K562 (cell line): ENCODE results near the gene YBX2. TPM values are rescaled to one million over a fixed set of nuclear protein-coding genes. Genes with fewer than 3 reads are reported as not detected.
A peak's percentile ranks its signal among the peaks of the same experiment; 100 is the strongest.

Source experiments
- DACH1 ChIP-seq: fragments of 450-650 bp; IDR thresholded peaks from 2 replicates; pipeline ENCODE4 v1.6.1; 2018; ENCODE audit not compliant: partially characterized antibody
- ELF2 ChIP-seq: fragments of 250-450 bp; sonication (Bioruptor Pico); IDR thresholded peaks from 2 replicates; pipeline ENCODE4 v1.5.0; 2021; ENCODE audit warnings: mild to moderate bottlenecking
- FOXP1 ChIP-seq: sonication (generic); formaldehyde crosslinking; IDR thresholded peaks from 2 replicates; pipeline ENCODE4 v1.8.0; 2022; ENCODE audit warnings: mild to moderate bottlenecking, missing genetic modification reagents
- HCFC1 ChIP-seq: IDR thresholded peaks from 2 replicates; pipeline ENCODE4 v1.6.1; 2012; ENCODE audit warnings: low read depth, low read length, improper control_type of control experiment
- HMG20A ChIP-seq: fragments of 450-650 bp; formaldehyde crosslinking; conservative IDR thresholded peaks from 2 replicates; pipeline ENCODE4 v1.4.0; 2020; ENCODE audit warnings: mild to moderate bottlenecking, mixed read lengths
- MAFK ChIP-seq: IDR thresholded peaks from 2 replicates; pipeline ENCODE4 v1.6.1; 2011; ENCODE audit warnings: low read length, improper control_type of control experiment
- NCOR1 ChIP-seq: fragments of 450-650 bp; IDR thresholded peaks from 2 replicates; pipeline ENCODE4 v1.6.1; 2016; ENCODE audit warnings: mild to moderate bottlenecking, moderate library complexity
- NEUROD1 ChIP-seq: fragments of 150-350 bp; IDR thresholded peaks from 2 replicates; pipeline ENCODE4 v1.6.1; 2014; ENCODE audit warnings: borderline replicate concordance, low read length, low read depth; ENCODE audit not compliant: partially characterized antibody
- NFE2L1 ChIP-seq: fragments of 450-650 bp; IDR thresholded peaks from 2 replicates; pipeline ENCODE4 v1.6.1; 2016; ENCODE audit warnings: missing genetic modification characterization, low read depth, mild to moderate bottlenecking, missing compliant biosample characterization, moderate library complexity, borderline replicate concordance
- NFRKB ChIP-seq: fragments of 450-650 bp; IDR thresholded peaks from 2 replicates; pipeline ENCODE4 v1.6.1; 2016; ENCODE audit warnings: low read depth
- NR2C2 ChIP-seq, 2 experiments: fragments of 200-800 bp in 1 of 2; sonication (Bioruptor generic) in 1 of 2; sonication (generic) in 1 of 2; formaldehyde crosslinking in 1 of 2; IDR thresholded peaks; 2 replicates each; pipeline versions ENCODE4 v1.6.1 to v1.8.0; 2016 to 2022; ENCODE audit warnings: mild to moderate bottlenecking in 1 of 2, missing compliant biosample characterization in 1 of 2, missing genetic modification characterization in 1 of 2, missing genetic modification reagents in 1 of 2
- NRF1 ChIP-seq, 2 experiments: fragments of 450-650 bp; IDR thresholded peaks in 1 of 2; conservative IDR thresholded peaks in 1 of 2; 2 replicates each; pipeline ENCODE4 v1.6.1; 2014; ENCODE audit warnings: mild to moderate bottlenecking in 2 of 2
- PPARD ChIP-seq: fragments of 250-450 bp; sonication (Bioruptor Pico); IDR thresholded peaks from 2 replicates; pipeline ENCODE4 v1.8.0; 2022; ENCODE audit warnings: inconsistent platforms, mild to moderate bottlenecking, moderate library complexity
- PTBP1 ChIP-seq: fragments of 200-400 bp; formaldehyde crosslinking; IDR thresholded peaks from 2 replicates; pipeline ENCODE4 v1.6.1; 2017; ENCODE audit warnings: low read depth, low read length
- SNRNP70 ChIP-seq: fragments of 200-400 bp; formaldehyde crosslinking; optimal IDR thresholded peaks from 2 replicates; pipeline ENCODE3; 2017; ENCODE audit warnings: low read depth, low read length
- SRSF1 ChIP-seq: fragments of 200-400 bp; formaldehyde crosslinking; IDR thresholded peaks from 2 replicates; pipeline ENCODE4 v1.6.1; 2017; ENCODE audit warnings: mild to moderate bottlenecking, low read depth, low read length, moderate library complexity
- TBP ChIP-seq: optimal IDR thresholded peaks from 2 replicates; pipeline ENCODE3; 2011; ENCODE audit warnings: low read depth, low read length, improper control_type of control experiment
- TFE3 ChIP-seq: fragments of 450-650 bp; formaldehyde crosslinking; IDR thresholded peaks from 2 replicates; pipeline ENCODE4 v1.4.0; 2020; ENCODE audit warnings: mild to moderate bottlenecking, mixed read lengths
- U2AF1 ChIP-seq: fragments of 200-400 bp; formaldehyde crosslinking; optimal IDR thresholded peaks from 2 replicates; pipeline ENCODE3; 2017; ENCODE audit warnings: mild to moderate bottlenecking, low read depth, low read length, moderate library complexity
- USF2 ChIP-seq: sonication (generic); formaldehyde crosslinking; IDR thresholded peaks from 2 replicates; pipeline ENCODE4 v1.5.0; 2020; ENCODE audit warnings: missing genetic modification reagents
- VEZF1 ChIP-seq: fragments of 200-800 bp; sonication (Bioruptor generic); IDR thresholded peaks from 2 replicates; pipeline ENCODE4 v1.6.1; 2017; ENCODE audit warnings: missing genetic modification characterization, missing compliant biosample characterization
- ZFP30 ChIP-seq: fragments of 250-450 bp; sonication (Bioruptor Pico); IDR thresholded peaks from 2 replicates; pipeline ENCODE4 v1.8.0; 2022; ENCODE audit warnings: moderate library complexity, mild to moderate bottlenecking, inconsistent platforms, borderline replicate concordance
- ZNF146 ChIP-seq: IDR thresholded peaks from one replicate; pipeline ENCODE4 v1.6.1; 2018; ENCODE audit warnings: missing compliant biosample characterization; ENCODE audit not compliant: unreplicated experiment
- ZNF197 ChIP-seq: fragments of 200-800 bp; sonication (Bioruptor generic); IDR thresholded peaks from 2 replicates; pipeline ENCODE4 v1.6.1; 2016; ENCODE audit warnings: low read depth, missing genetic modification characterization, missing compliant biosample characterization
- ZNF316 ChIP-seq: fragments of 450-650 bp; IDR thresholded peaks from 2 replicates; pipeline ENCODE4 v1.6.1; 2016
- polyA plus RNA-seq, 8 experiments: library from polyadenylated mRNA; depleted of rRNA in 4 of 8; stranded (reverse) in 5 of 8; unstranded in 3 of 8; fragments of >200 nt; fragmentation: Nextera tagmentation in 2 of 8; fragmentation: Illumina TruSeq in 1 of 8; extraction: Ambion mirVana in 2 of 8; extraction: Trizol in 1 of 8; gene quantifications; 2 replicates each; pipeline versions ENCODE4 v1.2.1 to v1.2.3, GENCODE V29; 2011 to 2014; ENCODE audit warnings: inconsistent platforms in 1 of 8, missing spikeins in 1 of 8
- total RNA-seq, 7 experiments: library from RNA; depleted of rRNA in 6 of 7; stranded (reverse); fragments of >200 nt in 6 of 7; fragmentation: Illumina TruSeq in 2 of 7; extraction: Trizol in 2 of 7; gene quantifications; 2 replicates each; pipeline versions ENCODE4 v1.2.1 to v1.2.3, GENCODE V29; 2011 to 2021; ENCODE audit warnings: low replicate concordance in 1 of 7

YBX2 gene
- total and polyA plus RNA-seq, 9 of the 15 experiments (the other 6 are each of a cell fraction or from before 2014, with no cell fraction given): 0.03 to 0.59 (median 0.27) TPM; not detected in 6

- TF ChIP-seq USF2 (CRISPR knock-in tag): no peak
- TF ChIP-seq HCFC1: no peak
- TF ChIP-seq U2AF1: no peak
- TF ChIP-seq MAFK: no peak
- no peak for TF ChIP-seq NCOR1
- 0 out of 2 replicates have a peak, but pooled peaks have one; percentile 53 for TF ChIP-seq FOXP1
- TF ChIP-seq NEUROD1: no peak
- TF ChIP-seq SNRNP70: no peak
- no peak for TF ChIP-seq TFE3 (CRISPR knock-in tag)
- no peak for TF ChIP-seq SRSF1
- TF ChIP-seq NFRKB: 0 out of 2 replicates have a peak, but pooled peaks have one; percentile 70
- no peak for TF ChIP-seq PPARD (CRISPR knock-in tag)
- TF ChIP-seq ELF2 (CRISPR knock-in tag): no peak
- peak; percentile 56 for TF ChIP-seq TBP
- TF ChIP-seq NRF1 (conservative IDR thresholded peaks at IDR 0.05 in 1 of 2, IDR thresholded peaks at IDR 0.05 in 1 of 2): no peak
- peak; percentile 42; the same call in 1 of the 2 replicates for TF ChIP-seq VEZF1 (CRISPR knock-in tag)
- TF ChIP-seq ZNF197 (CRISPR knock-in tag): no peak
- TF ChIP-seq PTBP1: no peak
- TF ChIP-seq NFE2L1 (tag): no peak
- no peak for TF ChIP-seq ZNF316
- TF ChIP-seq DACH1: no peak
- no peak for TF ChIP-seq ZNF146 (CRISPR knock-in tag)
- no peak for TF ChIP-seq ZFP30 (CRISPR knock-in tag)
- TF ChIP-seq NR2C2 (CRISPR knock-in tag; IDR thresholded peaks at IDR 0.05): no peak
- 0 out of 2 replicates have a peak, but pooled peaks have one; percentile 0 for TF ChIP-seq NR2C2 (tag; IDR thresholded peaks at IDR 0.05)
- TF ChIP-seq HMG20A (CRISPR knock-in tag): no peak
Measured at GRCh38 chr17:7262935-7263800, 31.3 kb downstream of the YBX2 start (continued).
